ENCODE data around the gene REXO1. TPM values are rescaled to one million over a fixed set of nuclear protein-coding genes. Genes with fewer than 3 reads are reported as not detected.

The REXO1 gene
- total and polyA plus RNA-seq, 2 of the 13 experiments (the other 11 are each of a cell fraction or from before 2014, with no cell fraction given), result 5.0 to 11.2 TPM

DNA sequence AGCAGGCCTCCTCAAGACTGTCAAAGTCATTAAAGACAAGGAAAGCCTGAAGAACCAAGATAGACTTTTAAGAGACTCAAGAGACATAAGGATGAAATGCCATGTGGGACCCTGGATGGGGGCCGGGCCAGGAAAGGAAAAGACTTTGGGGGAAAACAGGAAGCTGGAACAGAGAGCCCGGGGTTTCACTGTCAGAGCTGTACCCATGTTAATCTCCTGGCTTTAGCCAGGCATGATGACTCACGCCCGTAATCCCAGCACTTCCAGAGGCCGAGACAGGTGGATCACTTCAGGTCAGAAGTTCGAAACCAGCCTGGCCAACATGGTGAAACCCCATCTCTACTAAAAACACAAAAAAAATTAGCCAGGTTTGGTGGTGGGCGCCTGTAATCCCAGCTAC is 20.7 kb upstream of the REXO1 start:
- no peak for FAIRE-seq
- Histone ChIP-seq H3K9ac (ENCODE audit: insufficient read depth, low read depth, low read length) (no peak overlapping the region), H3K36me3 (replicated peaks in 1 of 2; ENCODE audit: control insufficient read depth in 1 of 2, insufficient read depth in 2 of 2, low read length in 2 of 2) (peaks cover 0 to 2% of the 10 kb centered on the region in 2 experiments; a peak in 2 of 5 replicates), H4K20me1 (ENCODE audit: insufficient read depth, low read length) (no peaks in the 10 kb centered on the region), H3K9me3 (ENCODE audit: low read length) (no peaks in the 10 kb centered on the region), H3K27ac (ENCODE audit: extremely low read length, insufficient read depth, low read length) (no peak overlapping the region), H3K79me2 (ENCODE audit: insufficient read depth, low read length) (peaks cover 13% of the 10 kb centered on the region), H2AFZ (ENCODE audit: low read length) (no peak overlapping the region), H3K4me1 (ENCODE audit: insufficient read depth, low read length) (peaks cover 88% of the 10 kb centered on the region), H3K4me3 (replicated peaks in 1 of 3; ENCODE audit: insufficient read depth in 1 of 3, low read depth in 2 of 3, low read length in 3 of 3) (no peak overlapping the region), H3K27me3 (ENCODE audit: control insufficient read depth in 1 of 2, insufficient read depth in 2 of 2, low read length in 2 of 2) (no peaks in the 10 kb centered on the region), H3K4me2 (ENCODE audit: low read depth, low read length) (no peak overlapping the region)
- 96% methylated on average over 7 of the region's 7 CpGs for WGBS (ENCODE audit: low lambda C conversion rate)
- BruUV-seq (replicated peaks), result no TSS peak
- DNase-seq (ENCODE audit: low spot score), result no peak
- POLR2A ChIA-PET, result no interaction called here
- no peak for ATAC-seq
- CTCF ChIA-PET (ENCODE audit: low intra/inter-chr PET ratio, low total read pairs), result no interaction called here
- in situ Hi-C loops (cut with HindIII; ENCODE audit: extremely low pct_ligation_motif_present, low pct_unique_long_range_greater_than_20kb) (no loop called here), intact Hi-C loops (cut with micrococcal nuclease; ENCODE audit: unreplicated experiment) (no loop called here)
- TF ChIP-seq, protein P1, sequence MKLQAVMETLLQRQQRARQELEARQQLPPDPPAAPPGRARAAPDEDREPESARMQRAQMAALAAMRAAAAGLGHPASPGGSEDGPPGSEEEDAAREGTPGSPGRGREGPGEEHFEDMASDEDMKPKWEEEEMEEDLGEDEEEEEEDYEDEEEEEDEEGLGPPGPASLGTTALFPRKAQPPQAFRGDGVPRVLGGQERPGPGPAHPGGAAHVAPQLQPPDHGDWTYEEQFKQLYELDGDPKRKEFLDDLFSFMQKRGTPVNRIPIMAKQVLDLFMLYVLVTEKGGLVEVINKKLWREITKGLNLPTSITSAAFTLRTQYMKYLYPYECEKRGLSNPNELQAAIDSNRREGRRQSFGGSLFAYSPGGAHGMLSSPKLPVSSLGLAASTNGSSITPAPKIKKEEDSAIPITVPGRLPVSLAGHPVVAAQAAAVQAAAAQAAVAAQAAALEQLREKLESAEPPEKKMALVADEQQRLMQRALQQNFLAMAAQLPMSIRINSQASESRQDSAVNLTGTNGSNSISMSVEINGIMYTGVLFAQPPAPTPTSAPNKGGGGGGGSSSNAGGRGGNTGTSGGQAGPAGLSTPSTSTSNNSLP (IDR thresholded peaks at IDR 0.05; ENCODE audit: low read depth, low read length), result no peak
- TF ChIP-seq, protein P2, sequence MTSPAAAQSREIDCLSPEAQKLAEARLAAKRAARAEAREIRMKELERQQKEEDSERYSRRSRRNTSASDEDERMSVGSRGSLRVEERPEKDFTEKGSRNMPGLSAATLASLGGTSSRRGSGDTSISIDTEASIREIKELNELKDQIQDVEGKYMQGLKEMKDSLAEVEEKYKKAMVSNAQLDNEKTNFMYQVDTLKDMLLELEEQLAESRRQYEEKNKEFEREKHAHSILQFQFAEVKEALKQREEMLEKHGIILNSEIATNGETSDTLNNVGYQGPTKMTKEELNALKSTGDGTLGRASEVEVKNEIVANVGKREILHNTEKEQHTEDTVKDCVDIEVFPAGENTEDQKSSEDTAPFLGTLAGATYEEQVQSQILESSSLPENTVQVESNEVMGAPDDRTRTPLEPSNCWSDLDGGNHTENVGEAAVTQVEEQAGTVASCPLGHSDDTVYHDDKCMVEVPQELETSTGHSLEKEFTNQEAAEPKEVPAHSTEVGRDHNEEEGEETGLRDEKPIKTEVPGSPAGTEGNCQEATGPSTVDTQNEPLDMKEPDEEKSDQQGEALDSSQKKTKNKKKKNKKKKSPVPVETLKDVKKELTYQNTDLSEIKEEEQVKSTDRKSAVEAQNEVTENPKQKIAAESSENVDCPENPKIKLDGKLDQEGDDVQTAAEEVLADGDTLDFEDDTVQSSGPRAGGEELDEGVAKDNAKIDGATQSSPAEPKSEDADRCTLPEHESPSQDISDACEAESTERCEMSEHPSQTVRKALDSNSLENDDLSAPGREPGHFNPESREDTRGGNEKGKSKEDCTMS (CRISPR knock-in tag; conservative IDR thresholded peaks at IDR 0.05), result no peak
- TF ChIP-seq PCBP1 (IDR thresholded peaks at IDR 0.05; ENCODE audit: borderline replicate concordance, low read depth, low read length) (no peak), MBD4 (IDR thresholded peaks at IDR 0.05; ENCODE audit: borderline replicate concordance, low read length) (no peak), AHR (CRISPR knock-in tag; IDR thresholded peaks at IDR 0.05) (no peak), ZNF790 (CRISPR knock-in tag; IDR thresholded peaks at IDR 0.05; ENCODE audit: borderline replicate concordance) (no peak), ZNF724P (CRISPR knock-in tag; IDR thresholded peaks at IDR 0.05; ENCODE audit: borderline replicate concordance) (no peak), ZSCAN12 (CRISPR knock-in tag; IDR thresholded peaks at IDR 0.05) (no peak), MAFG (CRISPR knock-in tag; IDR thresholded peaks at IDR 0.05) (no peak), NFIC (IDR thresholded peaks at IDR 0.05; ENCODE audit: low read length) (no peak), ZNF256 (CRISPR knock-in tag; conservative IDR thresholded peaks at IDR 0.05) (no peak), ARNT2 (CRISPR knock-in tag; IDR thresholded peaks at IDR 0.05; ENCODE audit: low read depth) (no peak), CCDC6 (CRISPR knock-in tag; IDR thresholded peaks at IDR 0.05) (no peak), JUNB (CRISPR knock-in tag; IDR thresholded peaks at IDR 0.05; ENCODE audit: borderline replicate concordance) (no peak)
- TF ChIP-seq, protein P3, sequence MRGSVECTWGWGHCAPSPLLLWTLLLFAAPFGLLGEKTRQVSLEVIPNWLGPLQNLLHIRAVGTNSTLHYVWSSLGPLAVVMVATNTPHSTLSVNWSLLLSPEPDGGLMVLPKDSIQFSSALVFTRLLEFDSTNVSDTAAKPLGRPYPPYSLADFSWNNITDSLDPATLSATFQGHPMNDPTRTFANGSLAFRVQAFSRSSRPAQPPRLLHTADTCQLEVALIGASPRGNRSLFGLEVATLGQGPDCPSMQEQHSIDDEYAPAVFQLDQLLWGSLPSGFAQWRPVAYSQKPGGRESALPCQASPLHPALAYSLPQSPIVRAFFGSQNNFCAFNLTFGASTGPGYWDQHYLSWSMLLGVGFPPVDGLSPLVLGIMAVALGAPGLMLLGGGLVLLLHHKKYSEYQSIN (CRISPR knock-in tag; IDR thresholded peaks at IDR 0.05; ENCODE audit: borderline replicate concordance), result no peak
- TF ChIP-seq, protein P4, sequence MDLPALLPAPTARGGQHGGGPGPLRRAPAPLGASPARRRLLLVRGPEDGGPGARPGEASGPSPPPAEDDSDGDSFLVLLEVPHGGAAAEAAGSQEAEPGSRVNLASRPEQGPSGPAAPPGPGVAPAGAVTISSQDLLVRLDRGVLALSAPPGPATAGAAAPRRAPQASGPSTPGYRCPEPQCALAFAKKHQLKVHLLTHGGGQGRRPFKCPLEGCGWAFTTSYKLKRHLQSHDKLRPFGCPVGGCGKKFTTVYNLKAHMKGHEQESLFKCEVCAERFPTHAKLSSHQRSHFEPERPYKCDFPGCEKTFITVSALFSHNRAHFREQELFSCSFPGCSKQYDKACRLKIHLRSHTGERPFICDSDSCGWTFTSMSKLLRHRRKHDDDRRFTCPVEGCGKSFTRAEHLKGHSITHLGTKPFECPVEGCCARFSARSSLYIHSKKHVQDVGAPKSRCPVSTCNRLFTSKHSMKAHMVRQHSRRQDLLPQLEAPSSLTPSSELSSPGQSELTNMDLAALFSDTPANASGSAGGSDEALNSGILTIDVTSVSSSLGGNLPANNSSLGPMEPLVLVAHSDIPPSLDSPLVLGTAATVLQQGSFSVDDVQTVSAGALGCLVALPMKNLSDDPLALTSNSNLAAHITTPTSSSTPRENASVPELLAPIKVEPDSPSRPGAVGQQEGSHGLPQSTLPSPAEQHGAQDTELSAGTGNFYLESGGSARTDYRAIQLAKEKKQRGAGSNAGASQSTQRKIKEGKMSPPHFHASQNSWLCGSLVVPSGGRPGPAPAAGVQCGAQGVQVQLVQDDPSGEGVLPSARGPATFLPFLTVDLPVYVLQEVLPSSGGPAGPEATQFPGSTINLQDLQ (CRISPR knock-in tag; IDR thresholded peaks at IDR 0.05), result no peak

Measured in HepG2 (cell line).